Astrocyte (in vitro differentiated cells and primary cell): ENCODE results near the gene SLC35D2. TPM values are rescaled to one million over a fixed set of nuclear protein-coding genes. Genes with fewer than 3 reads are reported as not detected.
A peak's percentile ranks its signal among the peaks of the same experiment; 100 is the strongest.
"Not testable (repeated sequence)": the region's sequence is repeated elsewhere in the genome, so short reads cannot be mapped to it uniquely, and the experiment has no call there.

ENCODE experiments used
- DNase-seq: peaks from one replicate; pipeline ENCODE4 v3.0.0-alpha.2; 2010; ENCODE audit warnings: low read depth
- FAIRE-seq: peaks from 2 replicates; lab custom pipeline; 2011; peaks lifted over from hg19 to GRCh38; lab: Jason Lieb, UNC
- H2AFZ ChIP-seq: 2 replicates; pipeline ENCODE4 v1.6.0; 2012; ENCODE audit warnings: low read depth, low read length, inconsistent platforms
- H3K27ac ChIP-seq: 2 replicates; pipeline ENCODE4 v1.5.1; 2011; ENCODE audit warnings: low read depth, low read length, inconsistent platforms
- H3K27me3 ChIP-seq: 2 replicates; pipeline ENCODE4 v1.6.0; 2011; ENCODE audit warnings: low read length, inconsistent platforms; ENCODE audit not compliant: insufficient read depth
- H3K36me3 ChIP-seq: 2 replicates; pipeline ENCODE4 v1.5.1; 2011; ENCODE audit warnings: low read length, inconsistent platforms; ENCODE audit not compliant: insufficient read depth
- H3K4me1 ChIP-seq: 2 replicates; pipeline ENCODE4 v1.5.1; 2011; ENCODE audit warnings: low read length, inconsistent platforms; ENCODE audit not compliant: insufficient read depth
- H3K4me2 ChIP-seq: 2 replicates; pipeline ENCODE4 v1.6.0; 2012; ENCODE audit warnings: low read length, inconsistent platforms
- H3K4me3 ChIP-seq: 2 replicates; pipeline ENCODE4 v1.5.1; 2011; ENCODE audit warnings: low read depth, mild to moderate bottlenecking, low read length, inconsistent platforms; ENCODE audit not compliant: insufficient read depth
- H3K79me2 ChIP-seq: 2 replicates; pipeline ENCODE4 v1.6.0; 2012; ENCODE audit warnings: mild to moderate bottlenecking, low read length, inconsistent platforms; ENCODE audit not compliant: insufficient read depth
- H3K9ac ChIP-seq: 2 replicates; pipeline ENCODE4 v1.6.0; 2012; ENCODE audit warnings: mild to moderate bottlenecking, low read length, inconsistent platforms
- H3K9me3 ChIP-seq: 2 replicates; pipeline ENCODE4 v1.5.1; 2012; ENCODE audit warnings: low read depth, mild to moderate bottlenecking, low read length, inconsistent platforms; ENCODE audit not compliant: insufficient read depth
- H4K20me1 ChIP-seq: 2 replicates; pipeline ENCODE4 v1.6.0; 2012; ENCODE audit warnings: low read length, inconsistent platforms; ENCODE audit not compliant: insufficient read depth
- H3K27ac Mint-ChIP-seq: one replicate; pipeline ENCODE4 v1.8.0; 2021; ENCODE audit warnings: mild to moderate bottlenecking, mixed read lengths; ENCODE audit not compliant: unreplicated experiment
- H3K27me3 Mint-ChIP-seq: one replicate; pipeline ENCODE4 v1.8.0; 2021; ENCODE audit warnings: low read depth, mixed read lengths; ENCODE audit not compliant: unreplicated experiment
- H3K36me3 Mint-ChIP-seq: one replicate; pipeline ENCODE4 v1.8.0; 2021; ENCODE audit warnings: low read depth, mixed read lengths; ENCODE audit not compliant: unreplicated experiment
- H3K4me1 Mint-ChIP-seq: one replicate; pipeline ENCODE4 v1.8.0; 2021; ENCODE audit warnings: low read depth, mixed read lengths; ENCODE audit not compliant: unreplicated experiment
- H3K4me3 Mint-ChIP-seq: one replicate; pipeline ENCODE4 v1.8.0; 2021; ENCODE audit warnings: mild to moderate bottlenecking, moderate library complexity, mixed read lengths; ENCODE audit not compliant: unreplicated experiment
- H3K9me3 Mint-ChIP-seq: one replicate; pipeline ENCODE4 v1.8.0; 2021; ENCODE audit warnings: mild to moderate bottlenecking, mixed read lengths; ENCODE audit not compliant: unreplicated experiment
- EZH2 ChIP-seq: IDR thresholded peaks from 2 replicates; pipeline ENCODE4 v1.6.1; 2012; ENCODE audit warnings: mild to moderate bottlenecking, low read length, inconsistent platforms; ENCODE audit not compliant: insufficient read depth
- total RNA-seq: library from RNA; stranded (reverse); gene quantifications from 2 replicates; pipeline ENCODE4 v1.2.1, GENCODE V29; 2021
- TF ChIP-seq, protein P1 (sequence below): IDR thresholded peaks from 2 replicates; pipeline ENCODE4 v1.5.1; 2011; ENCODE audit warnings: low read depth, mild to moderate bottlenecking, inconsistent platforms, low read length, moderate library complexity; ENCODE audit not compliant: insufficient read depth

The SLC35D2 gene
- total RNA-seq, 1 donor from 2014 or later, result 37.3 TPM

DNA sequence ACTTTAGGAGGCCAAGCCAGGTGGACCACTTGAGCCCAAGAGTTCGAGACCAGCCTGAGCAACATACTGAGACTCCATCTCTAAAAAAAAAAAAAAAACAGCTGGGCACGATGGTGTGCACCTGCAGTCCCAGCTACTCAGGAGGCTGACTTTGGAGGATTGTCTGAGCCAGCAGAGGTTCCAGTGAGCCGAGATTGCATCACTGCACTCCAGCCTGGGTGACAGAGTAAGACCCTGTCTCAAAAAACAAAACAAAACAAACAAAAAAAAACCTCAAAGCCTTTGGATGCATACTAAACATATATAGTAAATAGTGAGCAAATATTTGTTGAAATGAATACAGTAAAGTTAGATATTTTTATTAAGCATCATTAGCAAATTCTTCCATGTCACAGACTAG lies 5.3 kb downstream of the SLC35D2 start:
- no peaks in the 10 kb centered on the region for H3K27me3 ChIP-seq
- H3K9me3 ChIP-seq, result no peaks in the 10 kb centered on the region
- Mint-ChIP-seq H3K27ac (no peak overlapping the region), H3K4me3 (no peak overlapping the region), H3K9me3 (no peaks in the 10 kb centered on the region), H3K36me3 (peaks cover 5% of the 10 kb centered on the region), H3K4me1 (peaks cover 26% of the 10 kb centered on the region), H3K27me3 (no peaks in the 10 kb centered on the region)
- H3K79me2 ChIP-seq, result peaks cover 25% of the 10 kb centered on the region
- no peak for FAIRE-seq
- no peak overlapping the region for H3K27ac ChIP-seq
- no peak for DNase-seq
- no peaks in the 10 kb centered on the region for H3K36me3 ChIP-seq
- no peak overlapping the region for H3K4me3 ChIP-seq
- TF ChIP-seq, protein P1, sequence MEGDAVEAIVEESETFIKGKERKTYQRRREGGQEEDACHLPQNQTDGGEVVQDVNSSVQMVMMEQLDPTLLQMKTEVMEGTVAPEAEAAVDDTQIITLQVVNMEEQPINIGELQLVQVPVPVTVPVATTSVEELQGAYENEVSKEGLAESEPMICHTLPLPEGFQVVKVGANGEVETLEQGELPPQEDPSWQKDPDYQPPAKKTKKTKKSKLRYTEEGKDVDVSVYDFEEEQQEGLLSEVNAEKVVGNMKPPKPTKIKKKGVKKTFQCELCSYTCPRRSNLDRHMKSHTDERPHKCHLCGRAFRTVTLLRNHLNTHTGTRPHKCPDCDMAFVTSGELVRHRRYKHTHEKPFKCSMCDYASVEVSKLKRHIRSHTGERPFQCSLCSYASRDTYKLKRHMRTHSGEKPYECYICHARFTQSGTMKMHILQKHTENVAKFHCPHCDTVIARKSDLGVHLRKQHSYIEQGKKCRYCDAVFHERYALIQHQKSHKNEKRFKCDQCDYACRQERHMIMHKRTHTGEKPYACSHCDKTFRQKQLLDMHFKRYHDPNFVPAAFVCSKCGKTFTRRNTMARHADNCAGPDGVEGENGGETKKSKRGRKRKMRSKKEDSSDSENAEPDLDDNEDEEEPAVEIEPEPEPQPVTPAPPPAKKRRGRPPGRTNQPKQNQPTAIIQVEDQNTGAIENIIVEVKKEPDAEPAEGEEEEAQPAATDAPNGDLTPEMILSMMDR, result no peak
- TF ChIP-seq EZH2, result no peak
- H2AFZ ChIP-seq, result no peak overlapping the region
- peaks cover 17% of the 10 kb centered on the region for H3K4me1 ChIP-seq
- peak overlapping the region; percentile 24 for H3K9ac ChIP-seq
- H3K4me2 ChIP-seq, result no peak overlapping the region
- peaks cover 31% of the 10 kb centered on the region for H4K20me1 ChIP-seq

GRCh38 chr9:96376891-96377874 lies 6.3 kb downstream of the SLC35D2 start:
- peak overlapping the region; percentile 44 for H3K27ac ChIP-seq
- Mint-ChIP-seq H3K27me3 (no peaks in the 10 kb centered on the region), H3K4me1 (peaks cover 26% of the 10 kb centered on the region), H3K9me3 (no peaks in the 10 kb centered on the region), H3K27ac (peak overlapping the region; percentile 67), H3K36me3 (peaks cover 5% of the 10 kb centered on the region), H3K4me3 (peak overlapping the region; percentile 0)
- H3K4me1 ChIP-seq, result peaks cover 11% of the 10 kb centered on the region
- H3K27me3 ChIP-seq, result no peaks in the 10 kb centered on the region
- FAIRE-seq, result peak; percentile 9
- peak; percentile 85 for DNase-seq
- peaks cover 31% of the 10 kb centered on the region for H4K20me1 ChIP-seq
- H2AFZ ChIP-seq, result peak overlapping the region; percentile 15
- peak overlapping the region; percentile 24 for H3K9ac ChIP-seq
- H3K79me2 ChIP-seq, result peaks cover 22% of the 10 kb centered on the region
- TF ChIP-seq, protein P1, result no peak
- no peak for TF ChIP-seq EZH2
- peak overlapping the region; percentile 64 for H3K4me2 ChIP-seq
- H3K36me3 ChIP-seq, result no peaks in the 10 kb centered on the region
- H3K4me3 ChIP-seq, result no peak overlapping the region
- H3K9me3 ChIP-seq, result no peaks in the 10 kb centered on the region

GRCh38 chr9:96375507-96375906 lies 8.0 kb downstream of the SLC35D2 start:
- not testable (repeated sequence) for H3K4me3 Mint-ChIP-seq, H3K27ac Mint-ChIP-seq, H3K9me3 Mint-ChIP-seq, H3K4me3 ChIP-seq, H3K79me2 ChIP-seq, H2AFZ ChIP-seq, FAIRE-seq, H3K9ac ChIP-seq, H3K36me3 Mint-ChIP-seq, H3K27ac ChIP-seq, H3K27me3 ChIP-seq, H3K36me3 ChIP-seq, H3K4me2 ChIP-seq, H3K27me3 Mint-ChIP-seq, H3K9me3 ChIP-seq, DNase-seq
- Histone ChIP-seq H3K4me1 (peaks cover 11% of the 10 kb centered on the region), H4K20me1 (peaks cover 16% of the 10 kb centered on the region)
- peaks cover 13% of the 10 kb centered on the region for H3K4me1 Mint-ChIP-seq
